Fibroblast of pulmonary artery (primary cell): ENCODE measurements around the gene PPP1R37.

ENCODE experiments used
- DNase-seq: peaks from one replicate; pipeline ENCODE4 v3.0.0-alpha.2; 2010; ENCODE audit warnings: low read depth
- H3K4me3 ChIP-seq: replicated peaks from 2 replicates; pipeline ENCODE4 v1.5.1; 2011; ENCODE audit warnings: low read depth, mild to moderate bottlenecking, control low read depth, low read length, moderate library complexity
- TF ChIP-seq, protein P1 (sequence below): IDR thresholded peaks from 2 replicates; pipeline ENCODE4 v1.5.1; 2011; ENCODE audit warnings: mild to moderate bottlenecking, control low read depth, low read length, inconsistent platforms; ENCODE audit errors: missing control alignments

Gene PPP1R37

DNA sequence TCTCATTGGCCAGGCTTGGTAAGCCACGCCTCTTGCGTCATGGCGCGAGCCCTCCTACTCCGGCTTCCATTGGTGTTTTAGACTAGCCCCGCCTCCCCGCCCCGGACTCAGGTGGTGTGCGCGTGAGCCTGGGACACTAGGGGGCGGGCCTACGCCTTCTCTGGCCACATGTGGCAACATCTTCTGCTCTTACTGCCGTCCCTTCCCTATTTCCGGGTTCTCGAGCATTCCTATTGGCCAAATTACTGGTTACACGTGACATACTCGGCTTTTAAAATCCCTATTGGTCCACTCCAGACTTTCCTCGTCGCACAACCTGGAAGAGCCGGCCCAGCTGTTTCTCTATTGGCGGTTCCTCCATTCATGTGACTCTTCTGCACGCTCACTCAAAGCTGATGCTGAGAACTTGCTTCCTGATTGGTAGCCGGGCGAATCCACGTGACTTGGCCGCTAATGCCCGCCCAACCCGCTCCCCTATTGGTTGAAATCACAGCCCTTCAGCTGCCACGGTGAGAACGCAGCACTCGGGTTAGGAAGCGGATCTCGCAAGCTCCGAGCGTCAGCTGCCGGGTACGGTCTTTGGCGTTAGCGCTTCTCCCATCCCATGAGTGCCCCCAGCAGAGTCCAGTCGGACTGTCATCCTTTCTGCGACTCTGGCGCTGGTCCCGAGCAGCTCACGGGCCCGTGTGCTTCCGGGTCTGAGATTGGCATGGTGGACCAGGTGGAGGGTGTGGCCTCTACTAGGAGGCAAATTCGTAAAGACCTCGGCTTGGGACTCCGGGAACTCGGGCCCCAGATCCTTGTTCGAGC, 85.5 kb downstream of the PPP1R37 start, which contains the start of gene BLOC1S3:
Gene BLOC1S3, plus strand, starts transcription at position 523 of the 810 bp plus-strand sequence. CDS start 513 bp downstream, outside the sequence.
- H3K4me3 ChIP-seq, result peak within 1 kb of the TSS; percentile 97
- TF ChIP-seq, protein P1, sequence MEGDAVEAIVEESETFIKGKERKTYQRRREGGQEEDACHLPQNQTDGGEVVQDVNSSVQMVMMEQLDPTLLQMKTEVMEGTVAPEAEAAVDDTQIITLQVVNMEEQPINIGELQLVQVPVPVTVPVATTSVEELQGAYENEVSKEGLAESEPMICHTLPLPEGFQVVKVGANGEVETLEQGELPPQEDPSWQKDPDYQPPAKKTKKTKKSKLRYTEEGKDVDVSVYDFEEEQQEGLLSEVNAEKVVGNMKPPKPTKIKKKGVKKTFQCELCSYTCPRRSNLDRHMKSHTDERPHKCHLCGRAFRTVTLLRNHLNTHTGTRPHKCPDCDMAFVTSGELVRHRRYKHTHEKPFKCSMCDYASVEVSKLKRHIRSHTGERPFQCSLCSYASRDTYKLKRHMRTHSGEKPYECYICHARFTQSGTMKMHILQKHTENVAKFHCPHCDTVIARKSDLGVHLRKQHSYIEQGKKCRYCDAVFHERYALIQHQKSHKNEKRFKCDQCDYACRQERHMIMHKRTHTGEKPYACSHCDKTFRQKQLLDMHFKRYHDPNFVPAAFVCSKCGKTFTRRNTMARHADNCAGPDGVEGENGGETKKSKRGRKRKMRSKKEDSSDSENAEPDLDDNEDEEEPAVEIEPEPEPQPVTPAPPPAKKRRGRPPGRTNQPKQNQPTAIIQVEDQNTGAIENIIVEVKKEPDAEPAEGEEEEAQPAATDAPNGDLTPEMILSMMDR, result peak; percentile 11
- DNase-seq, result peak; percentile 100

DNA sequence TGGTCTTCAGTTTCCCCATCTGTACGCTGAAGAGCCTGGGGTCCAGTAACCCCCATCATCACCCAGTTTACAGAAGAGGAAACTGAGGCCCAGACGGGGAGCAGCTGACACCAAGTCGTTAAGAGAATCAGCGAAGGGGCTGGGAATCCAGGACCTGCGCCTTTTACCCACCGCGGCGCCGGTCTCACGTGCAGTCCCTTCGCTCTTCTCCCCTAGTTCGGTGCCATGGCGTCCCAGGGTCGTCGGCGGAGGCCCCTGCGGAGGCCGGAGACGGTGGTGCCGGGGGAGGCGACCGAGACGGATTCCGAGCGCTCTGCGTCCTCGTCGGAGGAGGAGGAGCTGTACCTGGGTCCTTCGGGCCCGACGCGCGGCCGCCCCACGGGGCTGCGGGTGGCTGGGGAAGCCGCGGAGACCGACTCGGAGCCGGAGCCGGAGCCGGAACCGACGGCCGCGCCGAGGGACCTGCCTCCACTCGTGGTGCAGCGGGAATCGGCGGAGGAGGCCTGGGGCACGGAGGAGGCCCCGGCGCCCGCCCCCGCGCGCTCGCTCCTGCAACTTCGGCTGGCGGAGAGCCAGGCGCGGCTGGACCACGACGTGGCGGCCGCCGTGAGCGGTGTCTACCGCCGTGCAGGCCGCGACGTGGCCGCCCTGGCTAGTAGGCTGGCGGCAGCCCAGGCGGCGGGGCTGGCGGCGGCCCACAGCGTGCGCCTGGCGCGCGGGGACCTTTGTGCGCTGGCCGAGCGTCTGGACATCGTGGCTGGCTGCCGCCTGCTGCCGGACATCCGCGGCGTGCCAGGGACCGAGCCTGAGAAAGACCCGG, 86.3 kb downstream of the PPP1R37 start:
- TF ChIP-seq, protein P1, result no peak
- H3K4me3 ChIP-seq, result peak overlapping the region; percentile 97
- DNase-seq, result peak; percentile 33

DNA sequence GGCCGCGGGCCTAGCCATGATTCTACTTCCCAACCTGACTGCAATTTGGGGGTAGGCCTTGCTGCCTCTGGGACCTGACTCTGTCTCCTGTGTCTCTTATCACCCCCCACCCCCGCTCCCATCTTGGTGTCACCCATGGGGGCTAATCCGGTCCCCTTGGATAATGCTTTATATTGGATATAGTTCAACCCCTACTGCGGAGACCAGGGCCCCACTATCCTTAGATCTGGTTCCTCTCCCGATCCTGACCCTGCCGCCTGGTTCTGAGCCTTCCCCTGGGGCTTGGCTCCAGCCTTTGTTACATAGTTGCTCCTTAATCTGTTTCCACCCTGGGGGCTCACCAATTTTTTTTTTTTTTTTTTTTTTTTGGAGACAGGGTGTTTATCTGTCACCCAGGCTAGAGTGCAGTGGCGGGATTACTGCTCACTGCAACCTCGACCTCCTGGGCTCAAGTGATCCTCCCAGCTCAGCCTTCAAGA, 87.0 kb downstream of the PPP1R37 start:
- H3K4me3 ChIP-seq, result peak overlapping the region; percentile 97
- DNase-seq, result no peak
- TF ChIP-seq, protein P1, result no peak

DNA sequence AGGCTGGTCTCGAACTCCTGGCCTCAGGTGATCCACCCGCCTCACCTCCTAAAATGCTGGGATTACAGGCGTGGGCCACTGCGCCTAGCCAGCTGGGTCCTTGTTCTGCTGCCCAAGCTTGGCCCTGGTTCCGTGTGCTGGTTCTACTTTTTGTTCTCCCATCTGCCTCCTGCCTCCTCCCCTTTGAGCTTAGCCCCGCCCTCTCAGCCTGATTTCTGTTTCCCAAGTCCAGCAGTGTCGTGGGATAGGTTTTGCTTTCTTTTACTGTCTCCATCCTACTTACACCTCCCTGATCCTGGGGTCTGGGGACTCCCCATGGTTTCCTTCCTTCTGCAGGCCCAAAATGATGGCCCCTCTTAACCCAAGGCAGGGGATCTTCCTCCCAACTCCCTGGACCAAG, 88.0 kb downstream of the PPP1R37 start:
- DNase-seq, result no peak
- TF ChIP-seq, protein P1, result no peak
- no peak overlapping the region for H3K4me3 ChIP-seq

GRCh38 chr19:45182758-45183157, 89.8 kb downstream of the PPP1R37 start:
- TF ChIP-seq, protein P1, result no peak
- H3K4me3 ChIP-seq, result no peak overlapping the region
- no peak for DNase-seq

DNA sequence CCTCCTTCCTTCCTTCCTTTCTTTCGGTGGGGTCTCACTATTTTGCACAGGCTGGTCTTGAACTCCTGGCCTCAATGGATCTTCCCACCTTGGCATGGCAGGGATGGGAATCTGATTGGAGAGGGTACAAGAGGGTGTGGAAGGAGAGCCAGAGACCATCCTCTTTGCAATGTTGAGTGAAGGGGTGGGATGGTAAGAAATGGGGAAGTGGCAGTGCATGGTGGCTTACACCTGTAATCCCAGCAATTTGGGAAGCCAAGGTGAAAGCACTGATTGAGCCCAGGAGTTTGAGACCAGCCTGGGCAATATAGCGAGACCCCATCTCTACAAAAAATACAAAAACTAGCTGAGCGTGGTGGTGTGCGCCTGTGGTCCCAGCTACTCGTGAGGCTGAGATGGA, 91.1 kb downstream of the PPP1R37 start:
- TF ChIP-seq, protein P1, result no peak
- H3K4me3 ChIP-seq, result no peak overlapping the region
- DNase-seq, result no peak
